GM21619 (cell line): ENCODE measurements around the gene CTBP2.

Experiments used
- ATAC-seq: cut with Tn5 transposase; IDR thresholded peaks from one replicate; pipeline ENCODE4 v1.9.1; 2021; ENCODE audit not compliant: unreplicated experiment

The CTBP2 gene

DNA sequence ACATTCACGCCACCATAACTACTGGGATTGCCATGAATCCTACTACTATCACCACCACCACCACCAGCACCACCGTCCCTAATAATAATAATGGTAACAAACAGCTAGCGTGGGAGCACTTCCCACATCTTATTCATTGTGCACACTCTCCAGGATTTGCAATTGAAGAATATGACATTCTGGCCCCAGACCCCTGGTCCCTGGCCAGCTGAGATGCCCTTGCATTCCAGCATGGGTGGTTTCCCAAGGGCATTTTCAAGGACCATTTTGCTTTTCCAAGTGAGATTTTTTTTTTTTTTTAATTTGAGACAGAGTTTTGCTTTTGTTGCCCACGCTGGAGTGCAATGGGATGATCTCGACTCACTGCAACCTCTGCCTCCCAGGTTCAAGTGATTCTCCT is 14.7 kb downstream of the CTBP2 start:
- no peak for ATAC-seq

DNA sequence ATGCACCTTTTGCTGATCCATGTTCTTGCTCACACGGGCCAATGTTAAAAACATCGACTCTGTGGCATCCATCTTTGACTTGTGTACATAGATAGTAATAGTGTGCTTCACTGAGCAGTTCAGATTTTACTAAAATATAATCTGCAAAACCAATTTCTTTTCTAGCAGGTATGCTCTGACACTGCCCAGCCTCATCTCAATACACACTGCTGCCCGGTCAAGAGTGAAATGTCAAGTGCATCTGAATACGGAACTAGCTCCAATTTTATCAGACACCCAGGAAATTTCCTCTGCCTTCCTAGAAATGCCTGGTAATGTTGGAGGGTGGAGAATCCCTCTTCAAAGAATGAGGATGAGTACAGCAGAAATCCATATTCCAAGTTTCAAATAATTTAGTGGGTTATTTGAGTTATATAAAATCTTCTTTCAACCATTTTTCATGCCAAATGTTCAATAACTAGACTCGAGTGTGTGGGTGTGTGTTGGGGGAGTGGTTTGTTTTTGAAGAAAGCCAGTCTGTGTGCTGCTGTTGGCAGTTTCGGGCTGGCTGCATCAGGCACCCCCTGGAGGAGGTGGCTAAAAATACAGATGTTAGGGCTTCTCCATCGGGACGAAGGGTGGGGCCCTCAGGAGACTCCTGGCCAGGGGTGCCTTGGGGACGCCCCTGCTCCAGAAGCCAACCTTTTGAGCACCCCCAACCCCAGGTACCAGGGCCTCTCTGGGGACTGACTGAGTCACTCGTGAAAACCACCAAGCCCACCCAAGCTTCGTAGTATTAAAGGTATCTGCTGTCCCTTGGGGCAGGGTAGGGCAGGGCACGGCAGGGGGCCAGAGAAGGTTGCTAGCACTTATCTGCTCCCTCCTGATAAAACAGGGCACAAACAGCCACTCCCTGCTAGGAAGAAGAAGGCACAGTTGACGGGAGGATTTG is 15.4 kb downstream of the CTBP2 start:
- ATAC-seq = no peak

DNA sequence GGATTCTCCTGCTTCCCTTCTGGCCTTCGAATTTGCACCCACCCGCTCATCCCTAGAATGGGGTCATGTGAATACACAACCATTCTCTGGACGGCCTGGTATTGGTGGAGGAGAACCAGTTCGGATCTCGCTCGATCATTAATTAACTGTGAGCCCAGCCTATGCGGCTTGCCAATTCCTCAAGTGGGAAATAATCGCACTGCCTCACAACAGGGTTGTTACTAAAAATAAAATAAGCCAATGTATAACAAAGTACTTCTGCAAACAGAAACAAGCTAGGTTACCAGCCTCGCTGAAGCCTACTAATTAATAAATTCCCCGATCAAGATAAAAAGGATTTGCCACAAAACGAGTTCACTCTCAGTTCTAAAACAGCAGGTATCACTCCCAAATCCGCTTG is 16.2 kb downstream of the CTBP2 start:
- ATAC-seq = no peak

DNA sequence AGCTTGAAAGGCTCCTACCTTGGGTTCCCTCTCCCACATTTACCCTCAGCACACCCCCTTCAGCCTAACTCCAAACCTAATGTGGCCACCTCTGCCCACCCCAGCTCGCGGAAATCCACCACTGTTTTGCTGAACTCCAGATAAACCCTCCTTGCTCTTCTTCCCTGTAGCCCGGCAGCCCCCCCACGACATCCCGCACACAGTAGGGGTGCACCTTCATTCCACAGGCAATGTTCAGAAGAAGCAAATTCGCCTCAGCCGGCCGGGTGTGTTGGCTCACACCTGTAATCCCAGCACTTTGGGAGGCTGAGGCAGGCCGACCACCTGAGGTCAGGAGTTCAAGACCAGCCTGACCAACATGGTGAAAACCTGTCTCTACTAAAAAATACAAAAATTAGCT is 17.4 kb downstream of the CTBP2 start:
- ATAC-seq = no peak

DNA sequence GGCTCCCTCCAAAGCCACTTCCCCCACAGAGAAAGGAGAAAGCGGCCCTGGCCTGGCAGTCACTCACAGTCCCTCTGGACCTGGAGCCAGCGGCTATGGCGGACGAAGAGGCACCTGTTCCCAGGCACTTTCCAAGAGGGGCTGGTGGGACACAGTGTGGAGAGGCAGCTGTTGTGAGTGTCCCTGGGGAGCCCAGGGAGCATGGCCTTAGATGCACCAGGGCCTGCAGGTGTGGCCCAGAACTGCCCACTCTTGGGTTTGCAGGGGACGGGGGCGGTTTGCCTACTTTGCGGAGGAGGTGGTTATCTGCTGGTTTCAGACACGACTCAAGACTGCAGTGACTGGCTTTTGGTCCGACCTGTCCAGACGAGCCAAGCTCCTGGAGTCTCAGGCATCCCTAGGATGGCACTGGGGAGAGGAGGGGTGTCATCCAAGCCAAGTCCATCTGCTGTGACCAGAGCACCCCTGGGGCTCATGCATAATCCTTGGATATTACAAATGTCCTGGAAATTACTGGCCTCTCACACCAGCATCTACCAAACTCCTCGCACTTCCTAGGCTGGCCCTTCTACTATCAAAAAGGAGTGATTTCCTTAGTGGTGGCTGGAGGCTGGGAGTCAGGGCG is 18.4 kb downstream of the CTBP2 start:
- ATAC-seq = no peak

DNA sequence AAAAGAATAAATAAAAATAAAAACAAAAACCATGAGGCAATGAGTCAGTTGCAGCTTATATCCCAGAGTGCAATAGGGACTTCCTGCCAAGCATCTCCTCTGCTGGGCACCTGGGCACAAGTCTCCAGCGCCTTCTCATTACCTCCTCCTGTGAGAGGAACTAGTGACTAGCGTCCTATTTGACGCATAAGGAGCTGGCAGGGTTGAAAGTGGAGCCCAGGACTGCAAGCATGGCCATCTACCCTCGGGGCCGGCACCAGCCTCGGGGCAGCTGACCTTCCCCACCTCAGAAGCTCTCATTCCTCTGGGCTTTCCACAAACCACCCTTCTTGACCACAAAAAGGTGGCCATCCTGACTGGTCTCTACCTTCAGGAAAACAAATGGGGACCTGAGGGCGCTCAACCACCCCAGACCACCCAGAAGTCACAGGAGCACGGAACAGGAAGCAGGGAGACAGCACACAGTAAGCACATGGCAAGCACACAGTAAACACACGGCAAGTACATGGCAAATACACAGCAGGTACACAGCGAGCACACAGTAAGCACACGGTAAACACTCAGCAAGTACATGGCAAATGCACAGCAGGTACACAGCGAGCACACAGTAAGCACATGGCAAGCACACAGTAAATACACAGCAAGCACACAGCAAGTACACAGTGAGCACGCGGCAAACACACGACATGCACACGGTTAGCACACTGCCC is 19.1 kb downstream of the CTBP2 start:
- ATAC-seq = no peak

DNA sequence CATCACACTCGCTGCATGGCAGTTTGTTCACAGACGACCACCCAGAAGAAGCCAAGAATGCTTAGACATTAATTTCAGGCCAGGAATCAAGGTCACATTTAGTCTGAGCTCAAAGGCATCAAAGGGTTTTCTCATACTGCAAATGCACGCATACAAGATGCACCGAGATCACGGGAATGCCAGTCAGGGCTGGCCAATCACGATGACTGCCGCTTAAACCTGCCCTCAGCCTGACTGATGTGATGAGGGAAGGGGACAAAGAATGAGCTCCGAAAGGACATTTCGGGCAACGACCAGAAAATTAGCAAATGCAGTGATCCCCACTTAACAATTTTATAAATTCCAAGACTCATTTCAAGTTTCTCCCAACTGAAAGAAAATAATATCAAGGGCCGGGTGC is 20.2 kb downstream of the CTBP2 start:
- ATAC-seq = no peak

DNA sequence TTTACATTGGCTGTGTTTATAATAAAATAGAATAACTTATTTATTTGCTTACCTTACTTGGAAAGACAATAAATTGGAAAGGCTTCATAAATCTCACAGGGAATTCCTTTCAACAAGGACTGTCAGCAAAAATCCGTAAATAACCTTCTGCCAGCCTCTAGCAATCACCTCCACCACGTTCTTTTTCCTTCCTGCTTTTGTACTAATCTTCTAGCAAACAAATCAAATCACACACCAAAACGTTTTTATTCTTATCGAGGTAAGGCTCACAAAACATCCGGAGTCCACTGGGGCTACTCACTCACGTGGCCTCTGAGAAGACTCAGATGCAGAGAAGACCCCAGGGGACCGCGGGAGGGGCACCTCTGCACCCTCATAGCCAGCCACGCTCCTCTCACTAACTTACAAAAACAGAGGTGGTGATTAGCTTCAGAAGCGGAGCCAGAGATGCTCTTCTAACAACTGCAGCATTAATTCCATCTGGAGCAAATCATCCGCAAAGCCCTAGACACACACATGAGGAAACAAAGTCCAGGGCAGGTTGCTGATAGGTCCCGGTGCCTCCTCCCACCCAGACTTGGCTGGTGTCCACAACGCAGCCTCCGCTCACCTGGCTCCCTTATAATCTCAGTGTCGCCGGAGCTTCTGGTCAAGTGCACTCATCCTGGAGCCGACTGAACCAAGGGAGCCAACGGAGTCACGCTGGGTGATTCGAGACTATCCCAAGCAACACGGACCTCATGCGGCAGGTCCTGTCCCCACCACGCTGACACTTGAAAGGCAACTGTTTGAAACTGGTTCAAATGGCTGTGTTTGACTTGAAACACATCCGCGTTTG is 22.5 kb downstream of the CTBP2 start:
- no peak for ATAC-seq

DNA sequence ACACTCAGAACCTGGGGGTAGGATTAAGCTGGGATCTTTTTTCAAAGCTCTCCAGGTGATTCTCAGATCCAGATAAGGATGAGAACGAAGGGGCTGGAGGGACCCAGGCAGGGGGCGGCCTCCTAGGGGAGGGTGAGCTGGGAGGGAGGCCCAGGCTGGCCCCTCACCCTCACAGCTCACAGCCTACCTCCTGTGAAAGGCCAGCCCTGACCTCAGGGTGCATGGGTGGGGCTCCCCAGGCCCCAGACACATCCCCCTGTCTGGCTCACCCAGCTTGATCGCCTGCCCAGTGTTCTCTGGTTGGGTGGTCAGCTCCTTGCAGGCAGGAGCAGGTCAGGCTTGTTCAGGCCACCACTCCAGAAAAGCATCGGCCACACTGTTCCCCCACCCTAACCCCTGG is 24.3 kb downstream of the CTBP2 start:
- no peak for ATAC-seq

DNA sequence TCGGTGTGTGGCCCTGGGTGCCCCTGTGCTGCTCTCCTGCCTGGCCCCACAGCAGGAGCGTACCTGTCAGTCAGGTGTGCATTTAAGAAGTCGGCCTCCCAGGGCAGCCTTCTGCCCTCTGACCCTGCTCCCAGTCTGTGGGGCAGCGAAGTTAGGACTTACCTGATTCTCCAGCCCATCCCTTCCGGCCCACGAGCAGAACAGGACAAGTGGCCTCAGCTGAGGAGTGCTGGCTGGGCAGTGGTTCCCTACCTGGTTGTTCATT is 24.7 kb downstream of the CTBP2 start:
- no peak for ATAC-seq

DNA sequence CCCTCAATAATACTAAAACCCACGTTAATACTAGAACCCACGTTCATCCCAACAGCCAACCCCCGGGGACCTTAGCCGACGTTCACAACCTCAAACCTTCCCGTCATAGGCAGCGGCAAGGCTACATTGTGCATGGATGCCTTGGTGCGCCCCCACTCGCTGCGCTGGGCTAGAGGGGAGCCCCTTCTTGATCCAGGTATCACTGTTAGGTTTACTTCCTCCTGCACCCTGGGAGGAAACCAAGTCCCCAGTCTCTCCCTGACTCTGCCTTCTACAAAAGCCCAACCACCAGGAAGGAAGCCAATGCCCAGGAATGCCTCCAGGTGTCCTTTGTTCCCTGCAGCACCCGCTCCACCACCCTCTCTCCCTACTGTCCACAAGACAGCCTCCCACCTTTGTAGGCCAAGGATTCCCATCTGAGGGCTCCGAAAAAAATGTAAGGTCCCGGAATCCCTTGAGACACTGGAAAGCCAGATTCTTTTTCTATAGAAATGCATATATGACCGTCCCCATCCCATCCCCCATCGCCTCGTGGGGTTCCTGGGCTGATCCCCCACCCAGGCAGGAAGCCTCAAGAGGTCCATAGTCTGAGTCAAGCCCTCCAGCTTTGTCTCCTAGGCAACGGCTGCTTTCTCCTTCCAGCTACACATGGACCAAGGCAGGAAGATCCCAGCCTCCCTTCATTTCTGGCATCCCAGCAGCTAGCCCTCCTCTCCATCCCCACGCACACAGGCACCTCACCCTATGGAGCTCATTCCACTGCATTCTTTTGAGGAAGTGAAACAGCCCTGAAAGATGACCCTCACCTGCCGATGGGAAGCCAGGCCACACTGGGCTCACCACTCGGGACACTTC is 25.2 kb downstream of the CTBP2 start:
- no peak for ATAC-seq

DNA sequence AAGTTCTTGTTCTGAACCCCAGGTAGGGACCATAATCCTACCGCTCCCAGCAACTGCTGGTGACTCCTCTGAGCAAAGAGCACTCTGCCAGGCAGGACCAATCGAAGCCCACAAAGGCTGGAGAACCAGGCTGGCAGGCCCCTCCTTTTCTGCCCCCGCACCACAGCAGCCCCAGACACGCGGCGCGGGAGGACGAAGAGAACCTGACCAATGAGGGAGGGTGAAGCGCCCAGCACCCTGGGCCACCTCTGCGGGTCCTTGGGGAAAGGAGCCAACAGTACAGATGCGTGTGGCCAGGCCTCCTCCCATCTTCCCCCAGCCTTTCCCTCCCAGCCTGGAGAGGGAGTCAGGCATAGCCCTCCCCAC is 25.9 kb downstream of the CTBP2 start:
- no peak for ATAC-seq

DNA sequence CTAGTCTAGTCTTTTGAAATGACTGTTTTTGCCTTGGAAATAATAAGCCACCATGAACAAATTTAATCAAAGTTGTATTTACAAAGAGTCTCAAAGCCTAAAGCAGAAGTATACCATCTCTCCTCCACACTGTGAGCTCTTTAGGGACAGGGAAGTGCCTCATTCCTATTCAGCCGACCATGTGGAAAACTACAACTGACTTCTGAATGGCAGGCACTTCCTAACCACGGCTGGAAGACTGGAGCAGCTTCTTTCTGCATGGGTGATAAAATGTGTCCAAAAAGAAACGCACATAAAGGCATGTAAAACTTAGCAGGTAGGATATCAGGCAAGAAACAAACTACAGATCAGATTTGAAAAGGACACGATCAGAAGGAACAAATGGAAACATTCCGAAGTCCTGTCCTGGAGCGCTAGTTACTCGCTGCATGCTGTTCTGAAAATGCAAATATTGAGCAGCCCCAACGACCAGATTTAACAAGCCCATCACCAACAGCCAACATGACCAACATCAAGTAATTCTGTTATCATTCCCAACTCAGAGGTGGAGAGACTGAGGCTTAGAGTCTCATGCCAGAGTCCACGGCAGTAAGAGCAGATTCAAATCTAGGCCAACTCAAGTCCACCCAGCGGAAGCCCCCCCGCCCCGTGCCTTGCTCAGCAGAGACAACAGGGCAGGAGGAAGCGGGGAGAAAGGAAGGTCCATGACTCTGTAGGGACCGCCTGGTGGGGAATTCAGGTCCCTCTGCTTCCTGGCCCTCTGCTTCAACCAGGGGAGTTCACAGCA is 26.5 kb downstream of the CTBP2 start:
- no peak for ATAC-seq

DNA sequence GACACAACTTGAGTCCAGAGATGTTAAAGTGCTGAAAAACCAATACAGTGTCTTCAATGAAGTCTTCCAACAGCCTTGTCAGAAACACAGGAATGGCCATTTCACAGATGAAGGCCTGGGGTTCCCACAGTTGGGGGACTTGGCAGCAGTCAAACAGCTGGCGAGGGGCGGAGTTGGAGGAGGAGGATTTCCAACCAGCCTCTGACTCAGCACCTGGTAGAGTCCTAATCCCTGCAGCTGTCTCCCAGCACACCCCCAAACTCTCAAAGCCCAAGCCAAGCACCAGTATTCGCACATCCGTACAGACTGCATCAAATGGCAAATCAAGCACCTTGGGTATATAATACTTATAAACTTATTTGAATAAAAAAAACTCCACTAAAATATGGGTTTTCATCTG is 28.0 kb downstream of the CTBP2 start:
- no peak for ATAC-seq

DNA sequence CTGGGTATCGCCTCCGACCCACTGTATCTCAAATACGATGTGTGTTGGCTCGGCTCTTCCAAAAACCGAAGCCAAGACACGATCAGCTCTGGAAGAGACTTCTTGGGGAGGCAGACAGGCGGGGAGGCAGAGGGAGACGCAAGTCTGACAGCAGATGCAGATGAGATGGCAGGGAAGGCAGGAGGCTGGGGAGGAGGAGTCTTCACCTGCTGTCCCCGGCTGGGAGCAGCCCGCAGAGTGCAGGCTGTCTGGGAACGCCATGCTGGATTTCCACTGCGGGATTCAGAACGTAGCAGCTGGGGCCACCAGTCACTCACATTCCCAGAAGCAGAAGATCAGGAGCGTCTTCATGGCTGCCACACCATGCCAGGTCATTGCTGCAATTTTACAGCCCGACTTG is 29.4 kb downstream of the CTBP2 start:
- ATAC-seq = no peak

DNA sequence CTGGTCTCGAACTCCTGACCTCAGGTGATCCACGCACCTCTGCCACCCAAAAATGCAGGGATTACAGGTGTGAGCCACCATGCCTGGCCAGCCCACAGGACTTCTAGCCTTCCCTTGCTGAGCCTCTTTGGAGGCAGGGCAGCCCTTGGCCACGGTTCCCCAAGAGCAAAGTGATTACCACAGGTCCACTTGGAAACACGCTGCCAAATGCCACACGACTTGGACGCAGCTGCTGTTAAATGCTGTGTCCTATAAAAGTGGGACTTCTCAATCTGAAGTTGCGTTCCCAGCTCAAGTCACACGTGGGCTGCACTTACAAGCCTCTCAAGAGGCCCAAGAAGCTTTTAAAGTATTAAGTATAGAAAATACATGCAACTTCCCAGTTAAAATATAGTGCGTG is 30.1 kb downstream of the CTBP2 start:
- ATAC-seq = no peak

DNA sequence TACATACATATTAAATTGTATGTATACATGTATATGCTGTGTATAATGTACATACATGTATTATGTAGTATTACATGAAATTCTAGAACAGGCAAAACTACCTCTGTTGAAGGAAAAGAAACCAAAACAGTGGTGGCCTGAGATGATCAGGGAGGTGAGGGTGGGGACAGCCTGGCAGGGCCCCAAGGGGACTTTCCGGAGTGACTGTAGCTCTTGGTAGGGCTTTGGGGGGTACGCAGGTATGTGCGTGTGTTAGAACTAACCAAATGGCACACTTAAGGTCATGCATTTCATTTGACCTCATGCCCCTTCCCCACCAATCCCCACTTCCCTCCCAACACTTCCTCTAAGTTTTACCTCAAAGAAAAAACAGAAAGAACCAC is 31.3 kb downstream of the CTBP2 start:
- no peak for ATAC-seq

DNA sequence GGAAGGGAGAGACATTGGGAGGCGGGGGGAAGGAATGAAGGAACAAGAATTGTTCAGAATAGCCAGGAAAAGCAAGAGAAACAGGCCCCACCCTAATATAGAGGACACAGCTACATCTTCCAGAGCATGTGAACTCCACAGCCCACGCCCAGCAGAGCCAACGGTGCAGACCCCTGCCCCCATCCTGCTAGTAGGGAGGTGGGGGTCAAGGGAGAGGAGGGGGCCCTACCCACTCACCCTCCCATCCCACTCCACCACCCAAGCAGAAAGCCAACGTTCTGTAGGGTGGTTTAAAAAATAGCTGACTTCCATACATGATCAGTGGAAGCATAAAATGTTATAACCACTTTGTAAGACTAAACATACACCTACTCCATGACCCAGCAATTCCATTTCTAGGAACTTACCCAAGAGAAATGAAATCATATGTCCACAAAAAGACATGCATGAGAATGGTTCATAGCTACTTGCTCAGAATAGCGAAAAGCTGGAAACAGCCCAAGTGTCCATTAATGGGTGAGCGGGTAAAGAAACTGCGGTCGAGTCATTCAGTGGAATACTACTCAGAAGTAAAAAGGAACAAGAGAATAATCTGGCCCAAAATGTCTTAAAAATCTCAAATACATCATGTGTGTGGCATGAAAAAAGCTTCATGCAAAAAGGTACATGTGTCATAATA is 31.8 kb downstream of the CTBP2 start:
- ATAC-seq = no peak

DNA sequence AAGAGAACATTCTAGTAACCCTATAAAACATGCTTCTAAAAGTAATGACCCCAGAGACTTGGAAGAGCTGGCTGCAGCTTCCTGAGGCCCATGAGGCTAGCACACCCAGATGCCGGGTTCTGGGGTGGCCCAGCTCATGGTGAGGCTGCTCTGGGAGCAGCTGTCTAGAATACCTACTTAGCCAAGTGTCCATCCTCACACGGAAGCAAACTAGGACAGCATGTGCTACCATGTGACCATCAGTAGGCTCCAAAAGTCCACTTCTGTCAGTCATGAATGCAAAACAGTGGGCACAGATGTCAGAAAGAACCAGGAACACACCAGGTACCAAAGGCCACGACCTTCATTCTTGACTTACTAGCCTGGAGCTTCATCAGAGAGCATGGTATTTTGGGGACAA is 32.4 kb downstream of the CTBP2 start:
- no peak for ATAC-seq
